ENCODE data around the gene ABCA9. TPM values are rescaled to one million over a fixed set of nuclear protein-coding genes. Genes with fewer than 3 reads are reported as not detected.

Gene ABCA9
- total RNA-seq, 1 experiment from 2014 or later: not detected

DNA sequence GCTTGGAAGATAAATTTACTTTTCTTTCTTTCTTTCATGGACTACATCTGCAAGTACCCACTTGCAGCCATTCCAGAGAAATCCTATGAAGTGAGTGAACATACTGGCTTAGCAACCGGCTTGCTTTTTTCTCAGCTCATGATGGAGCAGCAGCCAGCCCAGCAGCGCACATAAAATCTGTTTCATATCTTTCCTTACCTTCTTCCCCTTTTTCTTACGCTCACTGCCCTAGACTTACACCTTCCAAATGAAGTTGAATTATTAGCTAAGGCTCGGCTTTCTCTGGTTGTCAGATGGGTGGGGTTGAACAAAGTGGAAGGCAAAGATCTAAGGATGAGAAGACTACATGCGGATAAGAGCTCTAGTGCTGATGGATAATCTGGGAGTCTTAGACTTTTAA is 91.6 kb downstream of the ABCA9 start:
- no peak overlapping the region for H2BK15ac ChIP-seq (ENCODE audit: low read depth, low read length)
- H4K5ac ChIP-seq (ENCODE audit: insufficient read length, low read depth, low read length): no peak overlapping the region
- no peaks in the 10 kb centered on the region for H3K23me2 ChIP-seq (ENCODE audit: insufficient read length, low read depth, low read length, poor library complexity, severe bottlenecking)
- TF ChIP-seq, protein P1, sequence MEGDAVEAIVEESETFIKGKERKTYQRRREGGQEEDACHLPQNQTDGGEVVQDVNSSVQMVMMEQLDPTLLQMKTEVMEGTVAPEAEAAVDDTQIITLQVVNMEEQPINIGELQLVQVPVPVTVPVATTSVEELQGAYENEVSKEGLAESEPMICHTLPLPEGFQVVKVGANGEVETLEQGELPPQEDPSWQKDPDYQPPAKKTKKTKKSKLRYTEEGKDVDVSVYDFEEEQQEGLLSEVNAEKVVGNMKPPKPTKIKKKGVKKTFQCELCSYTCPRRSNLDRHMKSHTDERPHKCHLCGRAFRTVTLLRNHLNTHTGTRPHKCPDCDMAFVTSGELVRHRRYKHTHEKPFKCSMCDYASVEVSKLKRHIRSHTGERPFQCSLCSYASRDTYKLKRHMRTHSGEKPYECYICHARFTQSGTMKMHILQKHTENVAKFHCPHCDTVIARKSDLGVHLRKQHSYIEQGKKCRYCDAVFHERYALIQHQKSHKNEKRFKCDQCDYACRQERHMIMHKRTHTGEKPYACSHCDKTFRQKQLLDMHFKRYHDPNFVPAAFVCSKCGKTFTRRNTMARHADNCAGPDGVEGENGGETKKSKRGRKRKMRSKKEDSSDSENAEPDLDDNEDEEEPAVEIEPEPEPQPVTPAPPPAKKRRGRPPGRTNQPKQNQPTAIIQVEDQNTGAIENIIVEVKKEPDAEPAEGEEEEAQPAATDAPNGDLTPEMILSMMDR (conservative IDR thresholded peaks at IDR 0.05): no peak
- Mint-ChIP-seq H3K4me3 (no peak overlapping the region), H3K36me3 (ENCODE audit: insufficient read depth in 1 of 3, low read depth in 3 of 3) (no peaks in the 10 kb centered on the region), H3K4me1 (no peaks in the 10 kb centered on the region), H3K27ac (no peak overlapping the region), H3K27me3 (ENCODE audit: low read depth) (no peaks in the 10 kb centered on the region; the same call in none of the 2 replicates), H3K9me3 (no peaks in the 10 kb centered on the region)
- no peak overlapping the region for H2BK12ac ChIP-seq (ENCODE audit: insufficient read length, low read depth, low read length)
- no peak overlapping the region for H3K27ac ChIP-seq (ENCODE audit: insufficient read length, low read depth, low read length)
- no peaks in the 10 kb centered on the region for H4K20me1 ChIP-seq (ENCODE audit: control insufficient read depth, insufficient read depth, insufficient read length)
- no peak overlapping the region for H3K4ac ChIP-seq (ENCODE audit: low read depth, low read length)
- H3K18ac ChIP-seq (ENCODE audit: insufficient read length, low read depth, low read length): no peak overlapping the region
- no peaks in the 10 kb centered on the region for H3K79me1 ChIP-seq (ENCODE audit: insufficient read depth, low read depth, low read length, poor library complexity, severe bottlenecking)
- no CpG with 5 or more reads among the region's 5 CpGs for WGBS (ENCODE audit: extremely low coverage, insufficient read length, low lambda C conversion rate)
- no peak for DNase-seq
- H3K27me3 ChIP-seq (ENCODE audit: insufficient read depth, low read length): no peaks in the 10 kb centered on the region
- H3K9ac ChIP-seq (ENCODE audit: extremely low read depth, insufficient read length, low read length): no peak overlapping the region
- no peak overlapping the region for H2BK120ac ChIP-seq (ENCODE audit: low read depth, low read length, poor library complexity, severe bottlenecking)
- H4K91ac ChIP-seq (ENCODE audit: insufficient read length, low read depth, low read length): no peak overlapping the region
- no peaks in the 10 kb centered on the region for H3K4me1 ChIP-seq (ENCODE audit: insufficient read depth, low read length)
- H3K9me3 ChIP-seq (ENCODE audit: control insufficient read depth, low read depth, low read length): no peaks in the 10 kb centered on the region
- H2AFZ ChIP-seq (ENCODE audit: low read length): no peak overlapping the region
- H2BK5ac ChIP-seq (ENCODE audit: insufficient read length, low read length): no peak overlapping the region
- H3T11ph ChIP-seq (ENCODE audit: low read length): no peak overlapping the region
- no peak overlapping the region for H2AK5ac ChIP-seq (ENCODE audit: insufficient read length, low read length)
- no peak overlapping the region for H3K14ac ChIP-seq (ENCODE audit: insufficient read depth, low read length)
- H3K4me2 ChIP-seq (ENCODE audit: insufficient read depth, insufficient read length, low read length): no peak overlapping the region
- no peak overlapping the region for H2BK20ac ChIP-seq (ENCODE audit: low read depth, low read length, poor library complexity, severe bottlenecking)
- H3K79me2 ChIP-seq (ENCODE audit: insufficient read depth, low read length): no peaks in the 10 kb centered on the region
- H3K23ac ChIP-seq (ENCODE audit: insufficient read length, low read depth, low read length): no peak overlapping the region
- no peak overlapping the region for H4K8ac ChIP-seq (replicated peaks; ENCODE audit: insufficient read length, low read depth, low read length)
- no peak overlapping the region for H3K56ac ChIP-seq (ENCODE audit: insufficient read length, low read depth, low read length)

Measured in H9 (cell line).